A673 (cell line): ENCODE results near the gene PCDHA5. TPM values are rescaled to one million over a fixed set of nuclear protein-coding genes. Genes with fewer than 3 reads are reported as not detected.
"Not testable (repeated sequence)": the region's sequence is repeated elsewhere in the genome, so short reads cannot be mapped to it uniquely, and the experiment has no call there.

Experiments
- BruUV-seq: library from RNA; stranded (reverse); fragments of 400-500 nt; replicated peaks from 2 replicates; lab custom pipeline; 2021; lab: Mats Ljungman, UMichigan
- CTCF ChIA-PET: fragments of 300-600 bp; sonication (Branson Sonifier 250); formaldehyde crosslinking; loops from one replicate; lab custom pipeline; 2022; ENCODE audit warnings: antibody characterized with exemption; lab: Charles Lee
- POLR2A ChIA-PET: fragments of 300-600 bp; sonication (Branson Sonifier 250); formaldehyde crosslinking; loops from one replicate; lab custom pipeline; 2022; ENCODE audit warnings: antibody characterized with exemption; ENCODE audit not compliant: low non-redundant PET; lab: Charles Lee
- DNase-seq: peaks from one replicate; pipeline ENCODE4 v3.0.0-alpha.2; 2015; ENCODE audit warnings: low spot score
- H3K27ac ChIP-seq: fragments of 200-600 bp; sonication (generic); 2 replicates; pipeline ENCODE4 v1.5.1; 2016; ENCODE audit warnings: mixed run types, low read depth, mild to moderate bottlenecking, mixed read lengths, antibody characterized with exemption, low read length; ENCODE audit not compliant: poor library complexity, severe bottlenecking
- H3K27me3 ChIP-seq: fragments of 200-600 bp; sonication (generic); replicated peaks from 2 replicates; pipeline ENCODE4 v1.6.1; 2017; ENCODE audit warnings: mixed run types, low read depth, mild to moderate bottlenecking, mixed read lengths, antibody characterized with exemption, low read length; ENCODE audit not compliant: insufficient read depth, poor library complexity
- H3K36me3 ChIP-seq: fragments of 200-600 bp; sonication (generic); 2 replicates; pipeline ENCODE4 v1.6.1; 2016; ENCODE audit warnings: mixed run types, mild to moderate bottlenecking, mixed read lengths, antibody characterized with exemption, low read length; ENCODE audit not compliant: insufficient read depth, poor library complexity, severe bottlenecking
- H3K4me1 ChIP-seq: fragments of 200-600 bp; sonication (generic); 2 replicates; pipeline ENCODE4 v1.6.1; 2017; ENCODE audit warnings: mixed run types, mild to moderate bottlenecking, mixed read lengths, antibody characterized with exemption, low read length; ENCODE audit not compliant: insufficient read depth, poor library complexity, severe bottlenecking
- H3K4me3 ChIP-seq: fragments of 200-600 bp; sonication (generic); 2 replicates; pipeline ENCODE4 v1.5.1; 2016; ENCODE audit warnings: low read depth, mixed run types, mild to moderate bottlenecking, mixed read lengths, low read length; ENCODE audit not compliant: poor library complexity, severe bottlenecking
- H3K9me3 ChIP-seq: fragments of 200-600 bp; sonication (generic); 2 replicates; pipeline ENCODE4 v1.6.1; 2016; ENCODE audit warnings: mixed run types, low read depth, mild to moderate bottlenecking, mixed read lengths, antibody characterized with exemption, low read length; ENCODE audit not compliant: poor library complexity, severe bottlenecking
- CTCF ChIP-seq: fragments of 300-800, 200-600 bp; sonication (generic); conservative IDR thresholded peaks from 2 replicates; pipeline ENCODE4 v1.5.1; 2017; ENCODE audit warnings: low read depth, mild to moderate bottlenecking, antibody characterized with exemption, low read length, moderate library complexity, mixed read lengths
- EZH2 ChIP-seq: fragments of 200-600 bp; sonication (generic); IDR thresholded peaks from 2 replicates; pipeline ENCODE4 v1.6.1; 2017; ENCODE audit warnings: borderline replicate concordance, low read depth, mild to moderate bottlenecking, mixed read lengths, antibody characterized with exemption, low read length; ENCODE audit not compliant: poor library complexity, severe bottlenecking
- intact Hi-C: fragments of 100-400 bp; cut with micrococcal nuclease; formaldehyde crosslinking; loops from one replicate; pipeline ENCODE4 v1.10.0; 2022; ENCODE audit not compliant: unreplicated experiment
- total RNA-seq: library from RNA; stranded (reverse); gene quantifications from 2 replicates; pipeline ENCODE4 v1.2.3, GENCODE V29; 2021

The PCDHA5 gene
- total RNA-seq, 1 experiment from 2014 or later, result 2.1 TPM

GRCh38 chr5:140787849-140788504, 33.4 kb upstream of the PCDHA5 start:
- H3K4me3 ChIP-seq, POLR2A ChIA-PET, H3K36me3 ChIP-seq, H3K27me3 ChIP-seq, CTCF ChIA-PET, intact Hi-C loops, BruUV-seq, DNase-seq, H3K4me1 ChIP-seq, H3K27ac ChIP-seq: not testable (repeated sequence)
- H3K9me3 ChIP-seq, result peaks cover 26% of the 10 kb centered on the region

GRCh38 chr5:140791089-140791488, 30.3 kb upstream of the PCDHA5 start:
- no TSS peak for BruUV-seq
- no peak for TF ChIP-seq CTCF
- no peak for TF ChIP-seq EZH2
- no peak for DNase-seq
- H3K27me3 ChIP-seq, result peaks cover 8% of the 10 kb centered on the region
- peaks cover 33% of the 10 kb centered on the region for H3K9me3 ChIP-seq
- no peak overlapping the region for H3K27ac ChIP-seq
- no peak overlapping the region for H3K4me3 ChIP-seq
- intact Hi-C loops, result no loop called here
- ChIA-PET POLR2A (no interaction called here), CTCF (no interaction called here)
- no peaks in the 10 kb centered on the region for H3K4me1 ChIP-seq
- no peaks in the 10 kb centered on the region for H3K36me3 ChIP-seq

DNA sequence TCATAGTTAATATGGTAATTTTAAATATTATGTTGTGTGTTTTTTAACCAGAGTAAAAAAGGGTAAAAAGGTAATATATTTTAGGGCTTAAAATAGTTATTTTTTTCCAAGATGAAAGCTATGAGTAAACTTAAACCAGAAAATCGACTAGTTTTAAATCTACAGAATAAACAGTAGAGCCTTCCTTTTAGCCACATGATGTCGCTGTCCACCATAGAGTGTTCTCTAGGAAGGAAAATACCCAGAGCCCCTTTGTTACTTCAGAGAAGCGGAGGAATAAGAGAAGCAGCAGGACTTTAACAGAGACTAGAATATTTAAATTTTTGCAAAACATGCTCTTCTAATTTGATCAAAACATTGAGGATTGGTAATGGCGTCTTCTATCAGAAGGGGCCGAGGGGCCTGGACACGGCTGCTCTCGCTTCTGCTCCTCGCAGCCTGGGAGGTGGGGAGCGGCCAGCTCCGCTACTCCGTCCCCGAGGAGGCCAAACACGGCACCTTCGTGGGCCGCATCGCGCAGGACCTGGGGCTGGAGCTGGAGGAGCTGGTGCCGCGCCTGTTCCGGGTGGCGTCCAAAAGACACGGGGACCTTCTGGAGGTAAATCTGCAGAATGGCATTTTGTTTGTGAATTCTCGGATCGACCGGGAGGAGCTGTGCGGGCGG, 26.7 kb upstream of the PCDHA5 start, which contains the start of gene PCDHA2:
PCDHA2 (plus strand) TSS at position 258 of the 664 bp plus-strand sequence.
- Histone ChIP-seq H3K27ac (no peak within 1 kb of the TSS), H3K36me3 (no peaks in the 10 kb centered on the region), H3K9me3 (peaks cover 16% of the 10 kb centered on the region), H3K4me1 (no peaks in the 10 kb centered on the region), H3K4me3 (no peak within 1 kb of the TSS), H3K27me3 (peaks cover 8% of the 10 kb centered on the region)
- ChIA-PET CTCF (interaction anchor here (0.6 to 1.1 kb wide), 2 partner anchors 9 to 238 kb away, joined by 3 read pairs; partner anchors contain the start of gene PCDHA1), POLR2A (no interaction called here)
- intact Hi-C loops, result no loop called here
- BruUV-seq, result no TSS peak
- no peak for TF ChIP-seq EZH2
- TF ChIP-seq CTCF, result 0 out of 2 replicates have a peak, but pooled peaks have one; percentile 24
- no peak for DNase-seq
